GM18951 (cell line): ENCODE data around the gene C1orf141.
"Not testable (repeated sequence)": the region's sequence is repeated elsewhere in the genome, so short reads cannot be mapped to it uniquely, and the experiment has no call there.

ENCODE experiments used
- POLR2A ChIP-seq: IDR thresholded peaks from 4 replicates; pipeline ENCODE4 v1.6.1; 2011; ENCODE audit warnings: mild to moderate bottlenecking; ENCODE audit not compliant: insufficient read length, insufficient read depth; ENCODE audit errors: extremely low read depth
- in situ Hi-C: fragments of 300-500 bp; cut with MboI; formaldehyde crosslinking; loops from one replicate; pipeline ENCODE4 v1.12.0; 2022; ENCODE audit warnings: low sequenced_read_pairs, mixed read lengths, inconsistent platforms; ENCODE audit not compliant: unreplicated experiment

Gene C1orf141

GRCh38 chr1:67100833-67101232, 33.9 kb downstream of the C1orf141 start:
- in situ Hi-C loops = no loop called here
- no peak for TF ChIP-seq POLR2A

- no peak for TF ChIP-seq POLR2A
Observed at GRCh38 chr1:67097305-67097704, 37.5 kb downstream of the C1orf141 start.

GRCh38 chr1:67094191-67094590, 40.6 kb downstream of the C1orf141 start:
- TF ChIP-seq POLR2A = no peak
- in situ Hi-C loops = no loop called here

More at GRCh38 chr1:67097305-67097704, 37.5 kb downstream of the C1orf141 start:
- in situ Hi-C loops = no loop called here

- in situ Hi-C loops = no loop called here
- no peak for TF ChIP-seq POLR2A
Observed at GRCh38 chr1:67089685-67090208, 45.0 kb downstream of the C1orf141 start.

- in situ Hi-C loops = no loop called here
- no peak for TF ChIP-seq POLR2A
Observed at GRCh38 chr1:67088440-67088839, 46.3 kb downstream of the C1orf141 start.

- no peak for TF ChIP-seq POLR2A
- in situ Hi-C loops = no loop called here
Observed at GRCh38 chr1:67085326-67085725, 49.4 kb downstream of the C1orf141 start.

- TF ChIP-seq POLR2A = no peak
- in situ Hi-C loops = no loop called here
Observed at GRCh38 chr1:67084765-67085318, 49.9 kb downstream of the C1orf141 start.

GRCh38 chr1:67078291-67078690, 56.5 kb downstream of the C1orf141 start:
- TF ChIP-seq POLR2A = no peak
- in situ Hi-C loops = no loop called here

- no peak for TF ChIP-seq POLR2A
- in situ Hi-C loops = no loop called here
Observed at GRCh38 chr1:67077593-67077992, 57.2 kb downstream of the C1orf141 start.

- no peak for TF ChIP-seq POLR2A
- in situ Hi-C loops = no loop called here
Observed at GRCh38 chr1:67072749-67073148, 62.0 kb downstream of the C1orf141 start.

- in situ Hi-C loops = not testable (repeated sequence)
Observed at GRCh38 chr1:67067655-67068054, 67.1 kb downstream of the C1orf141 start.

- in situ Hi-C loops = no loop called here
- TF ChIP-seq POLR2A = no peak
Observed at GRCh38 chr1:67062412-67062811, 72.4 kb downstream of the C1orf141 start.

GRCh38 chr1:67061266-67061665, 73.5 kb downstream of the C1orf141 start:
- in situ Hi-C loops = no loop called here

GRCh38 chr1:67060811-67061218, 74.0 kb downstream of the C1orf141 start:
- in situ Hi-C loops = no loop called here
- no peak for TF ChIP-seq POLR2A

More at GRCh38 chr1:67061266-67061665, 73.5 kb downstream of the C1orf141 start:
- no peak for TF ChIP-seq POLR2A

GRCh38 chr1:67059346-67059745, 75.4 kb downstream of the C1orf141 start:
- in situ Hi-C loops = no loop called here
- TF ChIP-seq POLR2A = no peak
